Bronchial epithelial cell (primary cell): Measurements from ENCODE around the gene MEX3A. TPM values are rescaled to one million over a fixed set of nuclear protein-coding genes. Genes with fewer than 3 reads are reported as not detected.
A peak's percentile ranks its signal among the peaks of the same experiment; 100 is the strongest.

Experiments used
- DNase-seq: peaks from one replicate; pipeline ENCODE4 v3.0.0-alpha.2; 2010; ENCODE audit warnings: low read depth
- FAIRE-seq: peaks from 2 replicates; lab custom pipeline; 2011; peaks lifted over from hg19 to GRCh38; lab: Jason Lieb, UNC
- H3K27me3 ChIP-seq: 2 replicates; pipeline ENCODE4 v1.5.1; 2011; ENCODE audit warnings: low read length; ENCODE audit not compliant: control insufficient read depth, insufficient read depth
- H3K36me3 ChIP-seq: 2 replicates; pipeline ENCODE4 v1.5.1; 2011; ENCODE audit warnings: low read length; ENCODE audit not compliant: control insufficient read depth, insufficient read depth
- H3K4me3 ChIP-seq: 2 replicates; pipeline ENCODE4 v1.5.1; 2011; ENCODE audit warnings: mild to moderate bottlenecking, low read depth, low read length, control low read depth
- total RNA-seq: library from RNA; depleted of rRNA; stranded (reverse); fragments of >200 nt; gene quantifications from 2 replicates; pipeline ENCODE4 v1.2.1, GENCODE V29; 2014
- TF ChIP-seq, protein P1 (sequence below): IDR thresholded peaks from 2 replicates; pipeline ENCODE4 v1.5.1; 2011; ENCODE audit warnings: mild to moderate bottlenecking, moderate library complexity, low read length, control low read depth, inconsistent platforms; ENCODE audit not compliant: insufficient read depth, severe bottlenecking

Gene MEX3A
- total RNA-seq, 1 donor from 2014 or later = 0.53 TPM

GRCh38 chr1:156091610-156092009 is 9.3 kb upstream of the MEX3A start:
- no peak for FAIRE-seq

GRCh38 chr1:156090840-156091188 is 8.5 kb upstream of the MEX3A start:
- DNase-seq (peak; percentile 69), FAIRE-seq (no peak)
- Histone ChIP-seq H3K27me3 (no peaks in the 10 kb centered on the region), H3K4me3 (no peak overlapping the region), H3K36me3 (no peaks in the 10 kb centered on the region)
- TF ChIP-seq, protein P1, sequence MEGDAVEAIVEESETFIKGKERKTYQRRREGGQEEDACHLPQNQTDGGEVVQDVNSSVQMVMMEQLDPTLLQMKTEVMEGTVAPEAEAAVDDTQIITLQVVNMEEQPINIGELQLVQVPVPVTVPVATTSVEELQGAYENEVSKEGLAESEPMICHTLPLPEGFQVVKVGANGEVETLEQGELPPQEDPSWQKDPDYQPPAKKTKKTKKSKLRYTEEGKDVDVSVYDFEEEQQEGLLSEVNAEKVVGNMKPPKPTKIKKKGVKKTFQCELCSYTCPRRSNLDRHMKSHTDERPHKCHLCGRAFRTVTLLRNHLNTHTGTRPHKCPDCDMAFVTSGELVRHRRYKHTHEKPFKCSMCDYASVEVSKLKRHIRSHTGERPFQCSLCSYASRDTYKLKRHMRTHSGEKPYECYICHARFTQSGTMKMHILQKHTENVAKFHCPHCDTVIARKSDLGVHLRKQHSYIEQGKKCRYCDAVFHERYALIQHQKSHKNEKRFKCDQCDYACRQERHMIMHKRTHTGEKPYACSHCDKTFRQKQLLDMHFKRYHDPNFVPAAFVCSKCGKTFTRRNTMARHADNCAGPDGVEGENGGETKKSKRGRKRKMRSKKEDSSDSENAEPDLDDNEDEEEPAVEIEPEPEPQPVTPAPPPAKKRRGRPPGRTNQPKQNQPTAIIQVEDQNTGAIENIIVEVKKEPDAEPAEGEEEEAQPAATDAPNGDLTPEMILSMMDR = peak; percentile 86

More at GRCh38 chr1:156091610-156092009, 9.3 kb upstream of the MEX3A start:
- no peak for DNase-seq
- H3K27me3 ChIP-seq = no peaks in the 10 kb centered on the region
- no peaks in the 10 kb centered on the region for H3K36me3 ChIP-seq
- TF ChIP-seq, protein P1 = no peak
- H3K4me3 ChIP-seq = no peak overlapping the region

GRCh38 chr1:156090138-156090839 is 8.0 kb upstream of the MEX3A start:
- Histone ChIP-seq H3K36me3 (no peaks in the 10 kb centered on the region), H3K27me3 (no peaks in the 10 kb centered on the region), H3K4me3 (no peak overlapping the region)
- TF ChIP-seq, protein P1 = no peak
- DNase-seq (no peak), FAIRE-seq (no peak)

GRCh38 chr1:156089704-156090103 is 7.4 kb upstream of the MEX3A start:
- Histone ChIP-seq H3K36me3 (no peaks in the 10 kb centered on the region), H3K4me3 (no peak overlapping the region), H3K27me3 (no peaks in the 10 kb centered on the region)
- no peak for FAIRE-seq
- DNase-seq = no peak
- TF ChIP-seq, protein P1 = no peak

GRCh38 chr1:156086256-156086662 is 4.0 kb upstream of the MEX3A start:
- Histone ChIP-seq H3K4me3 (no peak overlapping the region), H3K36me3 (no peaks in the 10 kb centered on the region), H3K27me3 (no peaks in the 10 kb centered on the region)
- TF ChIP-seq, protein P1 = no peak
- DNase-seq (no peak), FAIRE-seq (no peak)
